BJ (cell line): ENCODE data around the gene DLG2. TPM values are rescaled to one million over a fixed set of nuclear protein-coding genes. Genes with fewer than 3 reads are reported as not detected.

Experiments used
- CTCF ChIA-PET: fragments of 350-600 bp; formaldehyde crosslinking; extraction: SDS; loops from one replicate; lab custom pipeline; 2021; ENCODE audit warnings: antibody characterized with exemption, inconsistent platforms; lab: Yijun Ruan, JAX
- POLR2A ChIA-PET: fragments of 300-600 bp; sonication (Branson Sonifier 250); formaldehyde crosslinking; extraction: SDS; loops from one replicate; lab custom pipeline; 2021; ENCODE audit warnings: antibody characterized with exemption; lab: Charles Lee
- DNase-seq: peaks from one replicate; pipeline ENCODE4 v3.0.0-alpha.2; 2011; ENCODE audit warnings: low read depth
- H3K27me3 ChIP-seq: 2 replicates; pipeline ENCODE4 v1.6.0; 2011; ENCODE audit warnings: low read length; ENCODE audit not compliant: control insufficient read depth, insufficient read depth
- H3K36me3 ChIP-seq: 2 replicates; pipeline ENCODE4 v1.5.1; 2011; ENCODE audit warnings: low read length; ENCODE audit not compliant: control insufficient read depth, insufficient read depth
- H3K4me3 ChIP-seq: 2 replicates; pipeline ENCODE4 v1.5.1; 2011; ENCODE audit warnings: low read depth, mild to moderate bottlenecking, control low read depth, low read length
- polyA plus RNA-seq: library from polyadenylated mRNA; depleted of rRNA; stranded (reverse); fragments of >200 nt; gene quantifications from 2 replicates; pipeline ENCODE4 v1.2.3, GENCODE V29; 2011
- TF ChIP-seq, protein P1 (sequence below): IDR thresholded peaks from 2 replicates; pipeline ENCODE4 v1.5.1; 2011; ENCODE audit warnings: low read depth, mild to moderate bottlenecking, control low read depth, inconsistent platforms, low read length, moderate library complexity; ENCODE audit not compliant: insufficient read depth

DLG2 gene
- polyA plus RNA-seq, 1 experiment: 0.28 TPM

DNA sequence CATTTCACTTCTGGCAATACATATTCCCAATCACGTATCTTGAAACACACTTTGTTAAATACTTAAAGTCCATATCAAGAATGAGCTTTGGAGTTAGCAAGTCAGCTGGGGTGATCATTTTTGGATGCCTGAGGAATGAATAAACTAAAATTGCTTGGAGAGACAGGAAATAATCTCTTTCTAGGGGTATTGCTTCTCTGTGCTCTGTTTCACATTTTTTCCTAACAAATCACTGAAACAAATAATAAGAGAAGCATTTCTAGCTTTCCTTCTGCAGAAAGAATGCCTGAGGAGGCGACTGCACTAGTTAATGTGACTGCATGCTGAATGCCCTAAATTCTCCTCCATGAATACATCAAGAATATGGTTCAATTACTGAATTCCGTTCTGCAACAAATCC lies 1799.6 kb downstream of the DLG2 start:
- CTCF ChIA-PET: interaction anchor here (0.6 to 2.5 kb wide), 10 partner anchors 9 to 736 kb away, joined by 3 to 31 read pairs (median 4); no protein-coding TSS in a partner anchor
- DNase-seq: peak; percentile 47
- no peaks in the 10 kb centered on the region for H3K36me3 ChIP-seq
- no peak overlapping the region for H3K4me3 ChIP-seq
- H3K27me3 ChIP-seq: no peaks in the 10 kb centered on the region
- POLR2A ChIA-PET: interaction anchor here (0.7 kb wide), 1 partner anchor 723 kb away, joined by 3 read pairs; no protein-coding TSS in a partner anchor
- TF ChIP-seq, protein P1, sequence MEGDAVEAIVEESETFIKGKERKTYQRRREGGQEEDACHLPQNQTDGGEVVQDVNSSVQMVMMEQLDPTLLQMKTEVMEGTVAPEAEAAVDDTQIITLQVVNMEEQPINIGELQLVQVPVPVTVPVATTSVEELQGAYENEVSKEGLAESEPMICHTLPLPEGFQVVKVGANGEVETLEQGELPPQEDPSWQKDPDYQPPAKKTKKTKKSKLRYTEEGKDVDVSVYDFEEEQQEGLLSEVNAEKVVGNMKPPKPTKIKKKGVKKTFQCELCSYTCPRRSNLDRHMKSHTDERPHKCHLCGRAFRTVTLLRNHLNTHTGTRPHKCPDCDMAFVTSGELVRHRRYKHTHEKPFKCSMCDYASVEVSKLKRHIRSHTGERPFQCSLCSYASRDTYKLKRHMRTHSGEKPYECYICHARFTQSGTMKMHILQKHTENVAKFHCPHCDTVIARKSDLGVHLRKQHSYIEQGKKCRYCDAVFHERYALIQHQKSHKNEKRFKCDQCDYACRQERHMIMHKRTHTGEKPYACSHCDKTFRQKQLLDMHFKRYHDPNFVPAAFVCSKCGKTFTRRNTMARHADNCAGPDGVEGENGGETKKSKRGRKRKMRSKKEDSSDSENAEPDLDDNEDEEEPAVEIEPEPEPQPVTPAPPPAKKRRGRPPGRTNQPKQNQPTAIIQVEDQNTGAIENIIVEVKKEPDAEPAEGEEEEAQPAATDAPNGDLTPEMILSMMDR: no peak

DNA sequence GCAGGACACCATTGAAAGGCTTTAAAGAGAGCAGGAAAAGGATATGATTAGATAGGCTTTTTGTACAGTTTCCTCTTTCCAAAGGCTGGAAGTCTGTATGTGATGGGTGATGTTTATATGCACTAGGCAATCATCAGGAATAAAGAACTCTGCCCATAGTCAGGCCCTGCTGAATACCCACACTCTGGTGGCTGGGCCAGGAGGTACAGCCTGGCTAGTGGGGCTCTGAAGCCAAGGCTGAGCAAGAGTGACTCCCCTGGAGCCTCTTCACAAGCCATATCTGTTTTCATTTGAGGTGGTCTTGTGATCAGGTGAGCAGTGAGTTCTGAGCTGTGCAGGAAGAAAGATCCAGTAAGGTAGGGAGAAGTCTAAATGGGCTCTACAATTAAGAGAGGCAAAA lies 1801.1 kb downstream of the DLG2 start:
- no peak for DNase-seq
- TF ChIP-seq, protein P1: no peak
- ChIA-PET POLR2A (no interaction called here), CTCF (interaction anchor here (2.4 to 2.5 kb wide), 2 partner anchors 10 to 12 kb away, joined by 14 to 31 read pairs; no protein-coding TSS in a partner anchor)
- no peaks in the 10 kb centered on the region for H3K36me3 ChIP-seq
- no peaks in the 10 kb centered on the region for H3K27me3 ChIP-seq
- H3K4me3 ChIP-seq: no peak overlapping the region

DNA sequence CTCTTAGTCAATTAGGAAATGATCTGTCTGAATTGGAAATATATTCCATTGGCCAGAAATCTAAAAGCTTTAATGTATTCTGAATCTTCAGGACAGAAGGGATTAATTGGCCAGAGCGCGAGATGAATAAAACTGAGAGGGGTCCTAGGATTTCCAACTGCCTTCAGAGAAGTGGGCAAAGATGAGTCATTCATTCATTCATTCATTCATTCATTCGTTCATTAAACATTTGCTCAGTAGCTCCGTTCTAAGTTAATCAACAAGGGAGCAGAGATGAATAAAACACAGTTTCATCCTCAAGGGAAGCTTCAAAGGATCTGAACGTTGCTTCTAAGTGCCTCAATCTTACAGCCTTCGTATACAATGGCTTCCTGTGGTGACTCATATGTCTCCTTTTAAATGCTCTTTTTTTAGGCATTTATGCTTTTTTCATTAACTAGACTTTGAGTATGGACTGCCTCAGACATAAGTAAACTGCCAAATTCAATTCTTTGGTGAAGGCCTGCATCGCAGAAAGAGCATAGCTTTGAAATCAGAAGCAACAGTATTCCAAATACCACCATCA lies 1803.6 kb downstream of the DLG2 start:
- TF ChIP-seq, protein P1: no peak
- Histone ChIP-seq H3K4me3 (no peak overlapping the region), H3K27me3 (no peaks in the 10 kb centered on the region), H3K36me3 (no peaks in the 10 kb centered on the region)
- ChIA-PET POLR2A (no interaction called here), CTCF (interaction anchor here (0.6 to 1.2 kb wide), 2 partner anchors 8 to 394 kb away, joined by 3 to 4 read pairs; no protein-coding TSS in a partner anchor)
- DNase-seq: no peak

DNA sequence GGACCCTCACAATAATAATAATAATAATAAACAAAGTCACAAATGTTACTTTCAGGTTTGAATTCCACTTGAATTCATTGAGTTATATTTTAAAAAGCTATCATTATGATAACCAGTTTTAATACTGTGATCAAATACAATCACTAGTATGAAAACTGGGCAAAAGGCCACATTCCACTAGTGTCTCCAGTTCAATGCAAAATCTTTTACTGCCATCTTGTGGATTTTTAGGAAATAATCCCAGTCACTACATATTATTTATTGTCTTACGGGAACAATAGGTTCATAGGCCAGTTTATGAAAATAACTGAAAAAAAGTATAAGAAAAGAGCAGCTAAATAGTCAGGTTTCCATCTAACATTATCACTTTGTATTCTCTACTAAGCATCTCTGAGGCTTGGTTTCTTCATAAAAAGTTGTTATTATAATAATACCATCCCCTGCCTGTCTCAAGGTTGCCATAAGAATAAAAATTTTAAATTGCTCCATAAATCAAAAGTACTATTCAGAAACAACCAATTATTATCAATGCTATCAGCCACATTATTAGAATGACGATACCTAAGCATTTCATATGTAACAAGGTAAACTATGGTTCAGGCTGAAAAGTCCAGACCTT lies 1807.1 kb downstream of the DLG2 start:
- H3K27me3 ChIP-seq: no peaks in the 10 kb centered on the region
- ChIA-PET CTCF (interaction anchor here (0.6 to 2.2 kb wide), 18 partner anchors 9 to 1118 kb away, joined by 3 to 15 read pairs (median 3); partner anchors contain the start of gene DDIAS), POLR2A (no interaction called here)
- H3K4me3 ChIP-seq: no peak overlapping the region
- H3K36me3 ChIP-seq: no peaks in the 10 kb centered on the region
- DNase-seq: peak; percentile 18
- TF ChIP-seq, protein P1: peak; percentile 59

DNA sequence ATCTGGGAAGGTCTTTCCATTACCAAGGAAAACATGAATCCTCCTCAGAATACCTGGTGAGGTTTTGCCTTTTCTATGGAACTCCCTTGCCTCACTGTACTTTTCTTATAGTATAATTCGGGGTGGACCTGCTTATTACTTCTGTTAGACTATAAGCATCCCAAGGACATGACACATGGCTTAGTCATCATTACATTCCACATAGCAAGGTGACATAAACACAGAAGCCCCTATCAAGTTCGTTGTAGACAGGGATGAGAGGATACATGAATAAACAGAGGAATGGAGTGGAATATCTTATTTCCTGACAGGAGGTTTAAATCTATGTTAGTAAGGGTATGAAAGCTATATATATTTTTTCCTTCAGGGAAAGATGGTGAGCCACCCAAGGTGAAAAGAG lies 1808.8 kb downstream of the DLG2 start:
- DNase-seq: no peak
- TF ChIP-seq, protein P1: no peak
- no peaks in the 10 kb centered on the region for H3K27me3 ChIP-seq
- ChIA-PET POLR2A (no interaction called here), CTCF (interaction anchor here (1.0 to 4.9 kb wide), 5 partner anchors 9 to 1101 kb away, joined by 3 to 25 read pairs (median 6); no protein-coding TSS in a partner anchor)
- no peak overlapping the region for H3K4me3 ChIP-seq
- H3K36me3 ChIP-seq: no peaks in the 10 kb centered on the region
